SJCRH30 (cell line): Measurements from ENCODE around the gene BCO2. TPM values are rescaled to one million over a fixed set of nuclear protein-coding genes. Genes with fewer than 3 reads are reported as not detected.
"Not testable (repeated sequence)": the region's sequence is repeated elsewhere in the genome, so short reads cannot be mapped to it uniquely, and the experiment has no call there.

Source experiments
- DNase-seq, 2 experiments: peaks; one replicate each; pipeline ENCODE4 v3.0.0-alpha.2; 2015 to 2020
- H3K27ac ChIP-seq: fragments of 250-450 bp; sonication (Bioruptor Pico); 2 replicates; pipeline ENCODE4 v1.5.1; 2020; ENCODE audit warnings: mild to moderate bottlenecking, moderate library complexity
- H3K27me3 ChIP-seq: fragments of 250-450 bp; sonication (Bioruptor Pico); 2 replicates; pipeline ENCODE4 v1.5.1; 2020; ENCODE audit warnings: mild to moderate bottlenecking, moderate library complexity
- H3K36me3 ChIP-seq: fragments of 250-450 bp; sonication (Bioruptor Pico); 2 replicates; pipeline ENCODE4 v1.5.1; 2020; ENCODE audit warnings: mild to moderate bottlenecking, moderate library complexity
- H3K4me1 ChIP-seq: fragments of 250-450 bp; sonication (Bioruptor Pico); 2 replicates; pipeline ENCODE4 v1.5.1; 2020; ENCODE audit warnings: mild to moderate bottlenecking, moderate library complexity
- H3K4me3 ChIP-seq: fragments of 250-450 bp; sonication (Bioruptor Pico); 2 replicates; pipeline ENCODE4 v1.5.1; 2020; ENCODE audit warnings: mild to moderate bottlenecking, moderate library complexity
- H3K9me3 ChIP-seq: fragments of 250-450 bp; sonication (Bioruptor Pico); replicated peaks from 2 replicates; pipeline ENCODE4 v1.5.1; 2020; ENCODE audit warnings: mild to moderate bottlenecking, moderate library complexity
- total RNA-seq: library from RNA; depleted of rRNA; stranded (reverse); fragments of >200 nt; shearing (Covaris generic); gene quantifications from 2 replicates; pipeline ENCODE4 v1.2.3, GENCODE V29; 2014

BCO2 gene
- total RNA-seq, 1 experiment from 2014 or later, result 0.51 TPM

DNA sequence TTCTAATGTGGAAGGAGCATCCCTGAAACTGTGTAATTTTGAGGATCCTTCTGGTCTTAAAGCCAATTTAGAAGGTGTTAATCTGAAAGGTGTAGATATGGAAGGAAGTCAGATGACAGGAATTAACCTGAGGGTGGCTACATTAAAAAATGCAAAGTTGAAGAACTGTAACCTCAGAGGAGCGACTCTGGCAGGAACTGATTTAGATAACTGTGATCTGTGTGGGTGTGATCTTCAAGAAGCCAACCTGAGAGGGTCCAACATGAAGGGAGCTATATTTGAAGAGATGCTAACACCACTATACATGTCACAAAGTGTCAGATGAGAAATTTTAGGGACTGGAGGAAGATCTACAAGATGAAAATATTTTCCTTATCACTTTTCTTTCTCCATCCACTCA lies 7.6 kb downstream of the BCO2 start:
- Histone ChIP-seq H3K9me3 (no peaks in the 10 kb centered on the region), H3K27ac (no peak overlapping the region), H3K36me3 (no peaks in the 10 kb centered on the region), H3K4me3 (no peak overlapping the region), H3K4me1 (no peaks in the 10 kb centered on the region), H3K27me3 (no peaks in the 10 kb centered on the region)
- no peak for DNase-seq

DNA sequence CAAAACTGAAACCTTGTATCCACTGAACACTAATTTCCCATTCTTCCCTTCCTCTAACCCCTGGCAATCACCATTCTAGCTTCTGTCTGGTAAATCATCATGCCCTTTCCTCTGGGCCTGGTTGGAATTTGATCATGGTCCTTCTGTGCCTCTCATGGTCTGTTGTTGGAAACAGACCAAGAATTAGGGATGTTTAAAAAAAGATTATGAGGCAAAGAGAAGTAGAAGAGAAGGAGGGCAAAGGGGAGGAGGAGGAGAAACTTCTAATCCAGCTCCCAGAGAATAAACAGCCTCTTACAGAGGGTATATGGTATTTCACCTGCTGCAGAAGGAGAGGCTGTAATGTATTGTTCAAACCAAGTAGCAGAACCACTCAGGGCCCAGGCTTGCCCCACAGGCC lies 10.6 kb downstream of the BCO2 start:
- no peaks in the 10 kb centered on the region for H3K9me3 ChIP-seq
- H3K4me3 ChIP-seq, result no peak overlapping the region
- no peaks in the 10 kb centered on the region for H3K36me3 ChIP-seq
- no peaks in the 10 kb centered on the region for H3K4me1 ChIP-seq
- H3K27ac ChIP-seq, result no peak overlapping the region
- no peak for DNase-seq
- H3K27me3 ChIP-seq, result no peaks in the 10 kb centered on the region

DNA sequence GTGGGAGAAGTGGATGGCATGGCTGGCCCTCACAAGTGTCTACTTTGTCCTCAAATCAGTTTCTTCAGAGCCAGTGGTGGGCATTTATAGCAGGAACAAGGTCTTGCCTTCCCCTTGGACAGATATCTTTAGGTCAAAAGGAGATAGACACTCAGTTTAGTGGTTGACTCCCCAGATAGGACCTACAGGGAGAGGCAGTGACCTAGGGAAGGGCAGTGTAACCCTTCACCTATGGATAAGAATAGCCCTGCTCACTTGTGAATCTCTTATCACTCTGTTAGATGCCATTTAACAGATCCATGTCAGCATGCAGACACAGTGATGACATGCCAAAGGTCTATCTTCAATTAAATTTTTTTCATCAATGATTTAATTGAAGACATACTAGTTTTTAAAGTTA lies 11.0 kb downstream of the BCO2 start:
- no peak overlapping the region for H3K4me3 ChIP-seq
- no peak for DNase-seq
- no peaks in the 10 kb centered on the region for H3K9me3 ChIP-seq
- H3K27me3 ChIP-seq, result no peaks in the 10 kb centered on the region
- no peaks in the 10 kb centered on the region for H3K36me3 ChIP-seq
- no peaks in the 10 kb centered on the region for H3K4me1 ChIP-seq
- H3K27ac ChIP-seq, result no peak overlapping the region

DNA sequence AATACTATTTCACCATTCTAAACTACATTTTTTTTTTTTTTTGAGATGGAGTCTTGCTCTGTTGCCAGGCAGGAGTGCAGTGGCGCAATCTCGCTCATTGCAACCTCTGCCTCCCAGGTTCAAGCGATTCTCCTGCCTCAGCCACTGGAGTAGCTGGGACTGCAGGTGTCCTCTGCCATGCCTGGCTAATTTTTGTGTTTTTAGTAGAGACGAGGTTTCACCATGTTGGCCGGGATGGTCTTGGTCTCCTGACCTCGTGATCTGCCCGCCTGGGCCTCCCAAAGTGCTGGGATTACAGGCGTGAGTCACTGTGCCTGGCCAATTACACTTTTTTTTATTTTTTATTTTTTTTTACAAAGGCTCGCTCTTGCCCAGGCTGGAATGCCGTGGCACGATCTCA lies 19.8 kb downstream of the BCO2 start:
- not testable (repeated sequence) for DNase-seq

DNA sequence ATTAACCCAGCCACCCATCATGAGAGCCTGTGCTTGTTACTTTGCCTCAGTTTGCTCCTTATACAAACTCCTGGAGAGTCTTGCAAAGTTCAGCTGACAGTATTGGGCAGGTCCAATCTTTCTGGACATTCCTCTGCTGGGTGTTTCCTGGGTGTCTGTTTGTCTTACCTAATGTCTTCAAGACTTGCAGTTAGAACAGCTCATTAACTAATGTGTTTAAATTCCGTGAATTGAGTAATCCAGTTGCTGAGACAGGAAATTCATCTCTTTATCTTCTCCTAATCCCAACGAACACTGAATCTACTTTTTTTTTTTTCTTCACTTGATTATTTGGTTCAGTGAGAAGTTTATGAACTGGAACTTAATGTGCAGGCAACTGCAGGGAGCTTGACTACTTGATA lies 20.6 kb downstream of the BCO2 start:
- H3K36me3 ChIP-seq, result no peaks in the 10 kb centered on the region

More for the DNA sequence above, 19.8 kb downstream of the BCO2 start:
- not testable (repeated sequence) for H3K4me1 ChIP-seq, H3K4me3 ChIP-seq, H3K27ac ChIP-seq, H3K27me3 ChIP-seq, H3K36me3 ChIP-seq, H3K9me3 ChIP-seq

DNA sequence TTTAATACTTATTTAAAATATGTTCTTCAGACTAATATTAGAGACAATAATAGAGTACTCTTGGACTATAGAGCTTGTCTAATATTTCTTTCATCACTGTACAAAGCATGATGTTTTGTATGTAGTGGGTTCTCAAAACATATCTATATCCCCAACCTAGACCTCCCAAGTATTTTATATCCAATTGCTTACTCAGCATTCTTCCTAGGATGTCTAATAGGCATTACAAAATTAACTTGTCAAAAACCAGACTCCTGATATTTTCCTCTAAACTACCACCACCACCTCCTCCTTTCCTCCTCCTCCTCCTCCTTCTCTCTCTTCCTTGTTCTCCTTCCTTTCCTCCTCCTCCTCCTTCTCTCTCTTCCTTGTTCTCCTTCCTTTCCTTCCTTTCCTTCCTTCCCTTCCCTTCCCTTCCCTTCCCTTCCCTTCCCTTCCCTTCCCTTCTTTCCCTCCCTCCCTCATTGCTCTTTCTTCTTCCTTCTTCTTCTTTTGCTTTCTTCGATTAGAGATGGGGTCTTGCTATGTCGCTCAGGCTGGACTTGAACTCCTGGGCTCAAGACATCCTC lies 21.3 kb downstream of the BCO2 start:
- Histone ChIP-seq H3K36me3 (no peaks in the 10 kb centered on the region), H3K27me3 (no peaks in the 10 kb centered on the region), H3K27ac (no peak overlapping the region), H3K4me1 (no peaks in the 10 kb centered on the region), H3K9me3 (no peaks in the 10 kb centered on the region), H3K4me3 (no peak overlapping the region)
- DNase-seq, result no peak

More for the DNA sequence above, 20.6 kb downstream of the BCO2 start:
- no peak overlapping the region for H3K27ac ChIP-seq
- H3K4me3 ChIP-seq, result no peak overlapping the region
- no peaks in the 10 kb centered on the region for H3K27me3 ChIP-seq
- no peaks in the 10 kb centered on the region for H3K9me3 ChIP-seq
- no peaks in the 10 kb centered on the region for H3K4me1 ChIP-seq
- no peak for DNase-seq

DNA sequence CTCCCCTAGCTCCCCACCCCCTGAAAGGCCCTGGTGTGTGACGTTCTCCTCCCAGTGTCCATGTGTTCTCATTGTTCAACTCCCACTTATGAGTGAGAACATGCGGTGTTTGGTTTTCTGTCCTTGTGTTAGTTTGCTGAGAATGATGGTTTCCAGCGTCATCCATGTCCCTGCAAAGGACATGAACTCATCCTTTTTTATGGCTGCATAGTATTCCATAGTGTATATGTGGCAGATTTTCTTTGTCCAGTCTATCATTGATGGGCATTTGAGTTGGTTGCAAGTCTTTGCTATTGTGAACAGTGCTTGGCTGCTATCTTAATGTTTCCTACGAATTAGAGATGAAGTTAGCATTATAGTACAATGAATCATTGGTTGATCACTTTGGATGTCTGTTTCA lies 23.8 kb downstream of the BCO2 start:
- not testable (repeated sequence) for H3K27me3 ChIP-seq, H3K27ac ChIP-seq, H3K9me3 ChIP-seq, DNase-seq, H3K4me1 ChIP-seq, H3K4me3 ChIP-seq, H3K36me3 ChIP-seq

DNA sequence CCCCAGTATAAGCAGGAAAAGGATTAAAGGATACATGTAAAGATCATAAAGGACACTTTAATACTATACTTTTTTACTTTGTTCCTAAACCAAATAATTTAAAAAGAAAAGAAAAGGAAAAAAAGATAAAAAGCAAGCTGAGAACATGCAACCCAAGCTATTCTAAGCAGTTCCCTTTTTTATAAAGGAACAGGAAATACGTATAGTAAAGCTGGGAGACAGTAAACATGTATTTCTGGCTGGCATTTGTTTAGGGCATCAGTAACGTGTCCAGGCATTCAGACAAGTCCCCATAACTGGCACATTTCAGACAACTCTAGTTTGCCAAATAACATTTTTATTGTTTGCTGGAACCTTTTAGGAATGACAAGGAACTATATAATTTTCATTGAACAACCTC lies 24.9 kb downstream of the BCO2 start:
- H3K27ac ChIP-seq, result no peak overlapping the region
- H3K36me3 ChIP-seq, result no peaks in the 10 kb centered on the region
- DNase-seq, result no peak
- no peaks in the 10 kb centered on the region for H3K27me3 ChIP-seq
- no peak overlapping the region for H3K4me3 ChIP-seq
- H3K4me1 ChIP-seq, result no peaks in the 10 kb centered on the region
- no peaks in the 10 kb centered on the region for H3K9me3 ChIP-seq

DNA sequence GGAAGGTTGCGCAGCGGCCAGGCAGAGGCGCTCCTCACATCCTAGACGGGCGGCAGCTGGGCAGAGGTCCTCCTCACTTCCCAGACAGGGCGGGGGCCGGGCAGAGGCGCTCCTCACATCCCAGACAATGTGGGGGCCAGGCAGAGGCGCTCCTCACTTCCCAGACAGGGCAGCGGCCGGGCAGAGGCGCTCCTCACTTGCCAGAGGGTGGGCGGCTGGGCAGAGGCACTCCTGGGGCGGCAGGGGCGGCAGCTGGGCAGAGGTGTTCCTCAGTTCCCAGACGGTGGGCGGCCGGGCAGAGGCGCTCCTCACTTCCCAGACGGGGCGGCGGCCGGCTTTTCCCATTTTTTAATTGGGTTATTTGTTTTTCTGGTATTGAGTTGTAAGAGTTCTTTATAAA lies 30.8 kb downstream of the BCO2 start:
- Histone ChIP-seq H3K27me3 (no peaks in the 10 kb centered on the region), H3K27ac (no peak overlapping the region), H3K4me1 (no peaks in the 10 kb centered on the region), H3K4me3 (no peak overlapping the region), H3K36me3 (no peaks in the 10 kb centered on the region), H3K9me3 (no peaks in the 10 kb centered on the region)
- DNase-seq, result no peak

DNA sequence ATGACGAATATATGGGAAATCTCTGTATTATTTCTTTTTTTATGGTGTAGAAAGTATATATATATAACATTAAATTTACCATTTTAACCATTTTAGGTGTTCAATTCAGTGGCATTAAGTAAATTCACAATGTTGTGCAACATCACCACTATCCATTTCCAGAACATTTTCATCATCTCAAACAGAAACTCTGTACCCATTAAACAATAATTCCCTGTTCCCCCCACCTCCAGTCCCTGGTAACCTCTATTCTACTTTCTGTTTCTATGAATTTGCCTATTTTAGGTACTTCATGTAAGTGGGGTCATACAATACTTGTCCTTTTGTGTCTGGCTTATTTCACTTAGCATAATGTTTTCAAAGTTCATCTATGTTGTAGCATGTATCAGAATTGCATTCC lies 35.6 kb downstream of the BCO2 start:
- H3K27me3 ChIP-seq, result no peaks in the 10 kb centered on the region
- no peak for DNase-seq
- H3K36me3 ChIP-seq, result no peaks in the 10 kb centered on the region
- no peaks in the 10 kb centered on the region for H3K4me1 ChIP-seq
- H3K9me3 ChIP-seq, result no peaks in the 10 kb centered on the region
- H3K27ac ChIP-seq, result no peak overlapping the region
- no peak overlapping the region for H3K4me3 ChIP-seq

DNA sequence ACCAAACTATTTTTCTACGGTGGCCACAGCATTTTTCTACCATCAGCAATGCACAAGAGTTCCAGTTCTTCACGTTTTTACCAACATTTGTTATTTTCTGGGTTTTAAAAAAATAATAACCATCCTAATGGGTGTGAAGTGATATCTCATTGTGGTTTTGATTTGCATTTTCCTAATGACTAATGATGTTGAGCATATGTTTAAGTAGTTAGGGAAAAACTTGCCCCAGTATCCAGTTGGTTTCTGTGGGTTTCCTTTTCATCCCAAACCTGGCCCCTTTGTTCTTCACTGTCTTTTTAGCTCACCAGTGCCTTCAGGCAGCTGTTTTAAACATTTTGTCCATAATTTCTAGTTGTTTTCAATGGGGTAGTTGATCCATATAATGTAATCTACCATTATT lies 36.2 kb downstream of the BCO2 start:
- no peaks in the 10 kb centered on the region for H3K36me3 ChIP-seq
- H3K4me3 ChIP-seq, result no peak overlapping the region
- no peaks in the 10 kb centered on the region for H3K9me3 ChIP-seq
- H3K27me3 ChIP-seq, result no peaks in the 10 kb centered on the region
- no peak for DNase-seq
- no peaks in the 10 kb centered on the region for H3K4me1 ChIP-seq
- H3K27ac ChIP-seq, result no peak overlapping the region

DNA sequence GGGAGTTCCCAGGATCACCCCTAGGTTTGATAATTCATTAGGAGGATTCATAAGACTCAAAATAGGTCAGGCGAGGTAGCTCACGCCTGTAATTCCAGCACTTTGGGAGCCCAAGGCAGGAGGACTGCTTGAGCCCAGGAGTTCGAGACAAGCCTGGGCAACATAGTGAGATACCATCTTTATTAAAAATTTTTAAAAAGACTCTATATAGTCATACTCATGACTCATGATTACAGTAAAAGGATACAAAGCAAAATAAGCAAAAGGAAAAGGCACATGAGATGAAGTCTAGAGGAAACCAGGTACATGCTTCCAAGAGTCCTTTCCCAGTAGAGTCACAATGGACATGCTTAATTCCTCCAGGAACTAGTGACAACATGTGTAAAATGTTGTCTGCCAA lies 37.0 kb downstream of the BCO2 start:
- no peaks in the 10 kb centered on the region for H3K36me3 ChIP-seq
- DNase-seq, result no peak
- no peak overlapping the region for H3K4me3 ChIP-seq
- H3K4me1 ChIP-seq, result no peaks in the 10 kb centered on the region
- H3K27ac ChIP-seq, result no peak overlapping the region
- H3K27me3 ChIP-seq, result no peaks in the 10 kb centered on the region
- no peaks in the 10 kb centered on the region for H3K9me3 ChIP-seq

DNA sequence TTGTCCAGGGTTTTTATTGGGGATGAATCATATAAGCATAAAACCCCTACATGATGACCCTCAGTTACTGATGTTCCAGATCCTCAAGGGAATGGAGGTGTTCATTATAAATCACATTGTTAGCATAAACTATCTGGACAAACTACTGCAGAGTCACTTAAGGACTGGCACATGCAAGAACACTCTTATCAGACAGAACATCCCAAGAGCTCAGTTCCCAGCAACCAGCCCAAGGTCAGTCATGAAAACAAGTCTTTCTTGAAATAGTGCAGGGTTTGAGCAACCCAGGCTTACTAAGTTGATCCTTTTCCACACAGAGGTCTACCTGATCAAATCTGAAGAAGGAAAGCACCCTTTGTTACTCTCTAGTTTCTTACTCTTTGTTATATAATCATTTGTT lies 37.4 kb downstream of the BCO2 start:
- Histone ChIP-seq H3K27me3 (no peaks in the 10 kb centered on the region), H3K27ac (no peak overlapping the region), H3K4me1 (no peaks in the 10 kb centered on the region), H3K36me3 (no peaks in the 10 kb centered on the region), H3K9me3 (no peaks in the 10 kb centered on the region), H3K4me3 (no peak overlapping the region)
- DNase-seq, result no peak

DNA sequence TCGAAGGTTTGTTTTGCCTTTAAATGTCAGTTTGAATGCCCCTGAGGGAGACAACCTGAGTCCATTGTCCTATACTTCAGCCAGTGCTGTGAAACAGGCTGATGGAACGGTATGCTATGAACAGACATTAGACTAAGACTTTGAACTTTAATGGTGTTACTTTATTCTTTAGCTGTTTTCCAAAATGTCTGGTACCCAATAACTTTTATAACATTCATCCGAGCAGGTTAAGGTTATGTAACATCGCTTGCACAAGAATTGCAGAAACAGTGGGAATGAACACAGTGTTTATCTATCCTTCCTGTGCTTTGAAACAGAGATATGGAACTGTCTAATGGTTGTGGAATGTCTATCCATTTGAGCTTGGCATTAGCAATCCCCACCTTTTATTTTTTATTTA lies 38.4 kb downstream of the BCO2 start:
- no peak overlapping the region for H3K27ac ChIP-seq
- no peaks in the 10 kb centered on the region for H3K36me3 ChIP-seq
- H3K4me1 ChIP-seq, result no peaks in the 10 kb centered on the region
- no peak overlapping the region for H3K4me3 ChIP-seq
- DNase-seq, result no peak
- no peaks in the 10 kb centered on the region for H3K27me3 ChIP-seq
- H3K9me3 ChIP-seq, result no peaks in the 10 kb centered on the region

DNA sequence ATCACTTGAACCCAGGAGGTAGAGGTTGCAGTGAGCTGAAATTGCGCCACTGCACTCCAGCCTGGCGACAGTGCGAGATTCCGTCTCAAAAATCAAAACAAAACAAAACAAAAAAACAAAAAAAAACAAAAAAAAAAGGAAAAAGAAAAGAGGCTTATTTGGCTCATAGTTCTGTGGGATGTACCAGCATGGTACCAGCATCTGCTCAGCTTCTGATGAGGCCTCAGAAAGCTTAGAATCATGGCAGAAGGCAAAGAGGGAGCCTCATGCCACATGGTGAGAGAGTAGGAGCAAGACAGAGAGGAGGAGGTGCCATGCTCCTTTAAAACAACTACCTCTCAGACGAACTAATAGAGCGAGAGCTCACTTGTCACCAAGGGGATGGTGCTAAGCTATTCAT lies 40.3 kb downstream of the BCO2 start:
- Histone ChIP-seq H3K27ac (no peak overlapping the region), H3K4me3 (no peak overlapping the region), H3K27me3 (no peaks in the 10 kb centered on the region), H3K36me3 (no peaks in the 10 kb centered on the region), H3K9me3 (no peaks in the 10 kb centered on the region), H3K4me1 (no peaks in the 10 kb centered on the region)
- DNase-seq, result no peak

DNA sequence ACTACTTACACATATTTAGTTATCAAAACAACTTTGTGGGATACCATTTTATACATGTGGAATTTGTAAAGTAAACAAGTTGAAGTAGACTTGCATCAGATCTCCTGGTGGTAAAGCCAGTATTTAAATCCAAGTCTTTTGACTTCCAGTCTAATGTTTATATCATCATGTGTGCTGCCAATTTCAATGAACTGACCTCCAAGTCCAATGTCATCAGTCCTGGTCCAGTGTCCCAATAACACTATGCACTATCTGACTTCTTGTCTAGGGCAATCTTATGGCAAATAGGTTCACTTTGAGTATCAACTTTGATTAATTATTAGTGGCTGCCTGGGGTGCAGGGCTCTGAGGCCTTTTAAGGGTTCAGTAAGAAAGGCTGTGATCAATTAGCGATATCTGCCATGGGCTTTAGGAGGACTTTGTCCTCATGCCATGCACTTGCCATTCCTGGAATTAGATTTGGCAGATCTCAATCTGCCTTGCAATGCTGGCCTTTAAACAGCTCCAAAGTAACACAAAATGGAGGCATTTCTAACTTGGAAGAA lies 41.3 kb downstream of the BCO2 start:
- no peaks in the 10 kb centered on the region for H3K4me1 ChIP-seq
- H3K4me3 ChIP-seq, result no peak overlapping the region
- no peak for DNase-seq
- H3K9me3 ChIP-seq, result no peaks in the 10 kb centered on the region
- no peak overlapping the region for H3K27ac ChIP-seq
- H3K27me3 ChIP-seq, result no peaks in the 10 kb centered on the region
- no peaks in the 10 kb centered on the region for H3K36me3 ChIP-seq
